MCF 10A (cell line): Measurements from ENCODE around the gene XPO5. TPM values are rescaled to one million over a fixed set of nuclear protein-coding genes. Genes with fewer than 3 reads are reported as not detected.

Source experiments
- BruUV-seq: library from RNA; stranded (reverse); fragments of 400-500 nt; replicated peaks from 2 replicates; lab custom pipeline; 2021; lab: Mats Ljungman, UMichigan
- CTCF ChIA-PET: fragments of 300-600 bp; sonication (Branson Sonifier 250); formaldehyde crosslinking; extraction: SDS; loops from one replicate; lab custom pipeline; 2021; ENCODE audit warnings: antibody characterized with exemption, inconsistent platforms; lab: Yijun Ruan, JAX
- POLR2A ChIA-PET: fragments of 300-600, 350-650 bp; sonication (Branson Sonifier 250); formaldehyde crosslinking; extraction: SDS; loops from one replicate; lab custom pipeline; 2020; ENCODE audit warnings: antibody characterized with exemption, inconsistent platforms; lab: Yijun Ruan, JAX
- DNase-seq: peaks from one replicate; pipeline ENCODE4 v3.0.0-alpha.2; 2018; ENCODE audit not compliant: unreplicated experiment
- H3K27ac Mint-ChIP-seq: one replicate; pipeline ENCODE4 v1.8.0; 2022; ENCODE audit warnings: mild to moderate bottlenecking, low read depth, mixed read lengths; ENCODE audit not compliant: unreplicated experiment
- H3K27me3 Mint-ChIP-seq: one replicate; pipeline ENCODE4 v1.8.0; 2022; ENCODE audit warnings: mixed read lengths; ENCODE audit not compliant: insufficient read depth, unreplicated experiment
- H3K36me3 Mint-ChIP-seq: one replicate; pipeline ENCODE4 v1.8.0; 2022; ENCODE audit warnings: mild to moderate bottlenecking, moderate library complexity, mixed read lengths; ENCODE audit not compliant: insufficient read depth, unreplicated experiment
- H3K4me1 Mint-ChIP-seq: one replicate; pipeline ENCODE4 v1.8.0; 2022; ENCODE audit warnings: mixed read lengths; ENCODE audit not compliant: insufficient read depth, unreplicated experiment
- H3K4me3 Mint-ChIP-seq: one replicate; pipeline ENCODE4 v1.8.0; 2022; ENCODE audit warnings: mild to moderate bottlenecking, moderate library complexity, mixed read lengths; ENCODE audit not compliant: unreplicated experiment
- H3K9me3 Mint-ChIP-seq: one replicate; pipeline ENCODE4 v1.8.0; 2022; ENCODE audit warnings: mixed read lengths; ENCODE audit not compliant: unreplicated experiment
- intact Hi-C: fragments of 100-400 bp; cut with micrococcal nuclease; formaldehyde crosslinking; loops from 2 replicates; pipeline ENCODE4 v1.14.1; 2022
- total RNA-seq: library from RNA; stranded (reverse); gene quantifications from 2 replicates; pipeline ENCODE4 v1.2.3, GENCODE V29; 2022
- TF ChIP-seq, protein P1 (sequence below): fragments of 200-600 bp; IDR thresholded peaks from one replicate; pipeline ENCODE4 v1.8.0; 2022; ENCODE audit warnings: antibody characterized with exemption, mild to moderate bottlenecking; ENCODE audit not compliant: unreplicated experiment

Gene XPO5
- total RNA-seq, 1 experiment from 2014 or later: 98.6 TPM

DNA sequence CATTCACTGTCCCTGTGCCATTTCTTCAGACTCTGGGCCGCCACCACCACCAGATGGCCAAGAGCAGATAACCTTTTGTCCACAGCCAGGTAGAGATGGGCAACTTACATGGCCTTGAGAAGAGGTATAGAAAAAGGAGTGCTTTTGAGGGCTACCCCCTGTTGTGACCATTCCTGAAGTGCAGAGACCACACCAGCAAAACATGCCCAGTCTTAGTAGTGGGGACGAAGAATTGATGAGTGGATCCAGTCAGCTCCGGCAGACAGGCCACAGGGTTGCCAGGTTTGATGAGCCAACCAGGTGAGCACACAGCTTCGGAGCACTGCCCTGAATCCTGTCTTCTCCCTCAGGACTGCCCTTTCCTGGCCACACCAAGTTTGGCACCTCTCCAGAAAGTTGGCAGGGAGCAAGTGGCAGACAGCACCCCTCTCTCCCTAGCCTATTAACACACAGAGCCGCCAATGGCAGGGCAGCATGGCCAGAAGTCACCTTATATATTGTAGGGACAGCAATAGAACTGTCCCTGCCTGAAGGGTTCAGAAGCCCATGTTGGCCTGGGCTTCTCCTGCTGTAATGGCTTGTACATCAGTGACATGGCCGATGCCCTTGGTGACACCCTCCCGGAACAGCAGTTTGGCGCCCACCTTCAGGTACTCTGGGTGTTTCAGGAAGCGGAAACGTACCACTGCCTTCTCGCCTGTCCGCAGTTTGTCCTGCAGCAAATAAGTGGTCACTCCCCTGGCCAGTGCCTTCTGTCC is 45.4 kb upstream of the XPO5 start:
- ChIA-PET CTCF (no interaction called here), POLR2A (interaction anchor here (0.6 to 9.8 kb wide), 5 partner anchors 8 to 439 kb away, joined by 3 to 49 read pairs (median 4); partner anchors contain the start of genes GTPBP2 and MAD2L1BP)
- Mint-ChIP-seq H3K27me3 (no peaks in the 10 kb centered on the region), H3K36me3 (peaks cover 67% of the 10 kb centered on the region), H3K9me3 (no peaks in the 10 kb centered on the region), H3K4me3 (no peak overlapping the region), H3K27ac (no peak overlapping the region), H3K4me1 (peaks cover 17% of the 10 kb centered on the region)
- intact Hi-C loops: no loop called here
- DNase-seq: no peak
- TF ChIP-seq, protein P1, sequence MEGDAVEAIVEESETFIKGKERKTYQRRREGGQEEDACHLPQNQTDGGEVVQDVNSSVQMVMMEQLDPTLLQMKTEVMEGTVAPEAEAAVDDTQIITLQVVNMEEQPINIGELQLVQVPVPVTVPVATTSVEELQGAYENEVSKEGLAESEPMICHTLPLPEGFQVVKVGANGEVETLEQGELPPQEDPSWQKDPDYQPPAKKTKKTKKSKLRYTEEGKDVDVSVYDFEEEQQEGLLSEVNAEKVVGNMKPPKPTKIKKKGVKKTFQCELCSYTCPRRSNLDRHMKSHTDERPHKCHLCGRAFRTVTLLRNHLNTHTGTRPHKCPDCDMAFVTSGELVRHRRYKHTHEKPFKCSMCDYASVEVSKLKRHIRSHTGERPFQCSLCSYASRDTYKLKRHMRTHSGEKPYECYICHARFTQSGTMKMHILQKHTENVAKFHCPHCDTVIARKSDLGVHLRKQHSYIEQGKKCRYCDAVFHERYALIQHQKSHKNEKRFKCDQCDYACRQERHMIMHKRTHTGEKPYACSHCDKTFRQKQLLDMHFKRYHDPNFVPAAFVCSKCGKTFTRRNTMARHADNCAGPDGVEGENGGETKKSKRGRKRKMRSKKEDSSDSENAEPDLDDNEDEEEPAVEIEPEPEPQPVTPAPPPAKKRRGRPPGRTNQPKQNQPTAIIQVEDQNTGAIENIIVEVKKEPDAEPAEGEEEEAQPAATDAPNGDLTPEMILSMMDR: no peak
- TSS peak; percentile 1 for BruUV-seq

DNA sequence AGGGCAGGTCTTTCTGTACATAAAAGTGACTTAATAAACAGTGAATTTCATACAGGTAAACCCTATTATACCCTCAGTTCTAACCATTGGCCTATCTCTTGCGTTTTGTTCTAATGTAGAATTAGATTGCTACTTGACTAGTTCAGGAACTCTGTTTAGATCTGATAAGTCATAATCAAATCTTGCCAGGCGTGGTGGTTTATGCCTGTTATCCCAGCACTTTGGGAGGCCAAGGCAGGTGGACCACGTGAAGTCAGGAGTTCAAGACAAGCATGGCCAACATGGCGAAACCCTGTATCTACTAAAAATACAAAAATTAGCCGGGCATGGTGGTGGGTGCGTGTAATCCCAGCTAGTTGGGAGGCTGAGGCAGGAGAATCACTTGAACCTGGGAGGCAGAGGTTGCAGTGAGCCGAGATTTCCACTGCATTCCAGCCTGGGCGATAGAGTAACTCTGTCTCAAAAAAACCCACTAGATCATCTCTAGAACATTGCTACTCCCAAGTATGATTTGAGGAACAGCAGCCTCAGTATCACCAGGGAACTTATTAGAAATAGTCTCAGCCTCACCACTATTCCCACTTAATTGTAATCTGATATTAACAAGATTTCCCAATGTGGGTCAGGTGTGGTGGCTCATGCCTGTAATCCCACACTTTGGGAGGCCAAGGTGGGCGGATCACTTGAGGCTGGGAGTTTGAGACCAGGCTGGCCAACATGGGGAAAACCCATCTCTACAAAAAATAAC is 41.1 kb upstream of the XPO5 start:
- POLR2A ChIA-PET: interaction anchor here (0.8 to 9.8 kb wide), 3 partner anchors 13 to 40 kb away, joined by 3 to 49 read pairs (median 3); partner anchors contain the start of gene GTPBP2
- no peaks in the 10 kb centered on the region for H3K4me1 Mint-ChIP-seq
- H3K4me3 Mint-ChIP-seq: no peak overlapping the region
- TF ChIP-seq, protein P1: no peak
- no peaks in the 10 kb centered on the region for H3K27me3 Mint-ChIP-seq
- intact Hi-C loops: no loop called here
- H3K36me3 Mint-ChIP-seq: peaks cover 86% of the 10 kb centered on the region
- no peaks in the 10 kb centered on the region for H3K9me3 Mint-ChIP-seq
- BruUV-seq: no TSS peak
- DNase-seq: no peak
- CTCF ChIA-PET: interaction anchor here (0.6 to 1.2 kb wide), 6 partner anchors 8 to 71 kb away, joined by 3 to 6 read pairs (median 4); partner anchors contain the start of genes MRPS18A and XPO5
- H3K27ac Mint-ChIP-seq: no peak overlapping the region

DNA sequence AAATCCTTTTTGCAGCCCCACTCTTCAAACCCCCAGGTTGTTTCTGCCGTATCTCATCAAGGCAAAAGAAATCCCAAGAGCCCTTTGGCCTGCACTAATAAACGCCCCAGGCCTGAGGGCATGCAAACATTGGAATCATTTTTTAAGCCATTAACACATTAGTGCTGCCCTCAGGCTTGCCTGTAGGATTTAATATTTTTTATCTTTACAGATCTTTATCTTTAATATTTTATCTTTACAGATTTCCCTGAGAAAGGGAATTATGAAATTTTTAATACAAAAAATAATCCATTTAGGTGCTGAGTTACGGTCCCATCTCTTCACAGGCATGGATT is 38.5 kb upstream of the XPO5 start:
- no TSS peak for BruUV-seq
- no peaks in the 10 kb centered on the region for H3K27me3 Mint-ChIP-seq
- TF ChIP-seq, protein P1: no peak
- no peaks in the 10 kb centered on the region for H3K9me3 Mint-ChIP-seq
- CTCF ChIA-PET: no interaction called here
- intact Hi-C loops: no loop called here
- POLR2A ChIA-PET: interaction anchor here (1.1 to 9.8 kb wide), 6 partner anchors 9 to 15 kb away, joined by 5 to 49 read pairs (median 5); partner anchors contain the start of gene GTPBP2
- no peak overlapping the region for H3K4me3 Mint-ChIP-seq
- no peak for DNase-seq
- H3K4me1 Mint-ChIP-seq: no peaks in the 10 kb centered on the region
- peaks cover 92% of the 10 kb centered on the region for H3K36me3 Mint-ChIP-seq
- H3K27ac Mint-ChIP-seq: no peak overlapping the region
